Type B pancreatic cell (in vitro differentiated cells): ENCODE measurements around the gene RPL12. TPM values are rescaled to one million over a fixed set of nuclear protein-coding genes. Genes with fewer than 3 reads are reported as not detected.

Experiments used
- DNase-seq: peaks from one replicate; pipeline ENCODE4 v3.0.0; 2021; ENCODE audit warnings: mixed read lengths; ENCODE audit not compliant: unreplicated experiment; ENCODE audit errors: extremely low spot score
- H3K27ac Mint-ChIP-seq: 2 replicates; pipeline ENCODE4 v1.8.0; 2021; ENCODE audit warnings: mild to moderate bottlenecking, mixed read lengths
- H3K27me3 Mint-ChIP-seq: 2 replicates; pipeline ENCODE4 v1.8.0; 2021; ENCODE audit warnings: mixed read lengths
- H3K36me3 Mint-ChIP-seq: 2 replicates; pipeline ENCODE4 v1.8.0; 2021; ENCODE audit warnings: mixed read lengths
- H3K4me1 Mint-ChIP-seq: one replicate; pipeline ENCODE4 v1.8.0; 2021; ENCODE audit warnings: mixed read lengths; ENCODE audit not compliant: unreplicated experiment
- H3K4me3 Mint-ChIP-seq: 2 replicates; pipeline ENCODE4 v1.8.0; 2021; ENCODE audit warnings: mild to moderate bottlenecking, mixed read lengths
- H3K9me3 Mint-ChIP-seq: 2 replicates; pipeline ENCODE4 v1.8.0; 2021; ENCODE audit warnings: mixed read lengths
- total RNA-seq: library from RNA; stranded (reverse); gene quantifications from 2 replicates; pipeline ENCODE4 v1.2.1, GENCODE V29; 2021; ENCODE audit warnings: low replicate concordance
- TF ChIP-seq, protein P1 (sequence below): fragments of 200-600 bp; sonication (generic); conservative IDR thresholded peaks from 2 replicates; pipeline ENCODE4 v1.5.0; 2021; ENCODE audit warnings: antibody characterized with exemption, mild to moderate bottlenecking

RPL12 gene
- total RNA-seq, 1 donor from 2014 or later: 1,238 TPM

DNA sequence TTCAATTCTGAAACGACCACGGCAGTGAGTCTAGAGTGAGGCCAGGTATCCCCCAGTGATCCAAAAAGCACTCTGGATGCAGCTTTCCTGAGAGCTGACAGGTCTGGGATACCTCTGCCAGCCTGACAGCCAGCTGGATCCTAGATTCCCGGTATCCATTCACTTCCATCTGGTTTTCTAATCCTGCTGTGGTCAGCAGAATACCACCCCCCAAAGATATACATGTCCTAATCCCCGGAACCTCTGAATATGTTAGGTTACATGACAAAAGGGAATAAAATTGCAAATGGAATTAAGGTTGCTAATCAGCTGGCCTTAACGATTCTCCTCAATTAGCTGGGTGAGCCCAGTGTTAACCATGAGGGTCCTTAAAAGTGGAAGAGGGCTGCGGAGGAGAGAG is 28.4 kb downstream of the RPL12 start:
- Mint-ChIP-seq H3K9me3 (no peaks in the 10 kb centered on the region), H3K4me1 (peaks cover 35% of the 10 kb centered on the region), H3K27ac (peak overlapping the region; percentile 97), H3K27me3 (no peaks in the 10 kb centered on the region), H3K4me3 (peak overlapping the region; percentile 98), H3K36me3 (no peaks in the 10 kb centered on the region)
- DNase-seq: no peak
- TF ChIP-seq, protein P1, sequence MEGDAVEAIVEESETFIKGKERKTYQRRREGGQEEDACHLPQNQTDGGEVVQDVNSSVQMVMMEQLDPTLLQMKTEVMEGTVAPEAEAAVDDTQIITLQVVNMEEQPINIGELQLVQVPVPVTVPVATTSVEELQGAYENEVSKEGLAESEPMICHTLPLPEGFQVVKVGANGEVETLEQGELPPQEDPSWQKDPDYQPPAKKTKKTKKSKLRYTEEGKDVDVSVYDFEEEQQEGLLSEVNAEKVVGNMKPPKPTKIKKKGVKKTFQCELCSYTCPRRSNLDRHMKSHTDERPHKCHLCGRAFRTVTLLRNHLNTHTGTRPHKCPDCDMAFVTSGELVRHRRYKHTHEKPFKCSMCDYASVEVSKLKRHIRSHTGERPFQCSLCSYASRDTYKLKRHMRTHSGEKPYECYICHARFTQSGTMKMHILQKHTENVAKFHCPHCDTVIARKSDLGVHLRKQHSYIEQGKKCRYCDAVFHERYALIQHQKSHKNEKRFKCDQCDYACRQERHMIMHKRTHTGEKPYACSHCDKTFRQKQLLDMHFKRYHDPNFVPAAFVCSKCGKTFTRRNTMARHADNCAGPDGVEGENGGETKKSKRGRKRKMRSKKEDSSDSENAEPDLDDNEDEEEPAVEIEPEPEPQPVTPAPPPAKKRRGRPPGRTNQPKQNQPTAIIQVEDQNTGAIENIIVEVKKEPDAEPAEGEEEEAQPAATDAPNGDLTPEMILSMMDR: no peak

DNA sequence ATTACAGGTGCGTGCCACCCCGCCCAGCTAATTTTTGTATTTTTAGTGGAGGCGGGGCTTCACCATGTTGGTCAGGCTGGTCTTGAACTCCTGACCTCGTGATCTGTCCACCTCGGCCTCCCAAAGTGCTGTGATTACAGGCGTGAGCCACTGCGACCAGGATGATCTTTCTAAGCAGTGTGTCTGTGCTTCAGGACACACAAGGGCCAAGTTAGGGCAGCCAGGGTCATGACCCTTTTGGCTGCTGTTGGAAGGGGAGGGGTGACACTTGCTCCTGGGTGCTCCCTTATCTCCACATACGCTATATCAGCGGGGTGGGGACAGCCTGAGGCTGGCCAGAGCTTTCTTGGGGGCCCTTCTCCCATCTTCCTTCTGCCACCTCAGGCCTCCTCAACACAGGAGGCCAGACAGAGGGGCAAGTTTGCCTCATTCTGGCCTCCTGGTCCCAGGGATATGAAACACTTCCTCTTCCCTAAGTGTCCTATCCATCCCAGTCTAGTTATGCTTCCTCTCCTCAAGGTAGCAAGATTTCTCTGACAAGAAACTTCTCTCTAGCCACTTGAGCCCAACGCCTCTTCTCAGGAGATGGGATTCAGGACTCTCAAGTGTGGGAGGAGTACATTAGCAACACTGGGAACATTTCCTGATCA is 28.9 kb downstream of the RPL12 start:
- Mint-ChIP-seq H3K9me3 (no peaks in the 10 kb centered on the region), H3K4me1 (peaks cover 35% of the 10 kb centered on the region), H3K4me3 (peak overlapping the region; percentile 98), H3K27me3 (no peaks in the 10 kb centered on the region), H3K36me3 (no peaks in the 10 kb centered on the region), H3K27ac (peak overlapping the region; percentile 97)
- TF ChIP-seq, protein P1: no peak
- DNase-seq: no peak

DNA sequence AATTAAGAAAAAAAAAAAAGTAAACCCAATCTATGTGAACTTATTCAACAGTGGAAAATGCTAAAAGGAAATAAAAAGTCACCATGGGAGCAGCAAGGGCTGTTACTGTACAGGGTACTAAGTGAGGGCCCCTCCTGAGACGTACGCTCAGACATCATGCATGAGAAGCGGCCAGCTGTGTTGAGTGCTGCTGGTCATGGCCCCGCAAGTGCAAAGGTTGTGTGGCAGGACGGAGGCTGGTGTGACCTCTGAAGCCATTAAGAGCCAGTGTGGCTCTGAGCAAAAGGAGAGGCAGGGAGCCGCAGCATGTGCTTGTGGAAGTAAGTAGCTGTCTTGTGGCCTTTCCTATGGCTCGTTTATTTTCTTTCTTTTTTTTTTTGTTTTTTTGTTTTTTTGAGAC is 30.1 kb downstream of the RPL12 start:
- Mint-ChIP-seq H3K27me3 (no peaks in the 10 kb centered on the region), H3K4me1 (peaks cover 29% of the 10 kb centered on the region), H3K9me3 (no peaks in the 10 kb centered on the region), H3K4me3 (peak overlapping the region; percentile 51), H3K36me3 (no peaks in the 10 kb centered on the region), H3K27ac (no peak overlapping the region)
- DNase-seq: no peak
- TF ChIP-seq, protein P1: no peak

DNA sequence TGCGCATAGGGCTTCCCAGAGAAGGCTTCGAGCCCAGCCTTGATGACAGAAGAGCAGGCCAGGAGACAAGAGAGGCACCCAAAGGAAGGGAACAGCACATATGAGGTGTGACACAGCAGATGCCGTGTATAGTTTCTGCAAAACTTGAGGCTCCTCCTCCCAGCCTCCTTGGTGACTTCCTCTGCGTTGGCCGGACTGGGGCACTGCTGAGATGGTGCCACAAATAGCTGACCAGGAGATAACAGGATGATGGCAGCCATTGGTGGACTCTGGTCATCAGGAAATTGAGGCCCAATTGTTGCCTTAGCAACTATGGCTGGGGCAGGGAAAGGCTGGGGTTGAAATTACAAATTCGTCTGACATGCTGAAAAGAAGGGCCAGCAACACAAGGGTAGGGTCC is 31.9 kb downstream of the RPL12 start:
- Mint-ChIP-seq H3K4me3 (peak overlapping the region; percentile 59), H3K9me3 (no peaks in the 10 kb centered on the region), H3K27me3 (no peaks in the 10 kb centered on the region), H3K36me3 (peaks cover 6% of the 10 kb centered on the region), H3K4me1 (peaks cover 27% of the 10 kb centered on the region), H3K27ac (peak overlapping the region; percentile 85)
- TF ChIP-seq, protein P1: no peak
- DNase-seq: no peak

DNA sequence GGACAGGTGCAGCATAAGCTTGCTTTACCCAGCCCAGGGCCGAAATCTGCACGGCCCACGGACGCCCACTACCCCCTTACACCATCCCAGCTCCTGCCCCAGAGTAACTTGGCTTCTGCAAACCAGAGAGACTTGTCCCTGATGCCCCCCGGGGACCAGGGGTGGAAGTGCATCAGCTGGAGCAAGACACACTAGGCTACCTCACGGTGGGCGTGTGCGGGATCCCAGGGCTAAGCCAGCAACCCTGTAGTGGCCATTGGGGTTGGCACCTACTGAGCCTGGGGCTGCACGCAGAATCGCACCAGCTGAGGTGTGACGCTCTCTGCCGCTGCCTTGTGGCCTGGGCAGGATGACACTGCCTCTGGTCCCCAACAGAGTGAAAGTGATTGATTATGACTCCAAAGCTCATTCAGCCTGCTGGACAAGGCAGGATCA is 33.2 kb downstream of the RPL12 start:
- Mint-ChIP-seq H3K4me3 (peak overlapping the region; percentile 45), H3K27me3 (no peaks in the 10 kb centered on the region), H3K27ac (peak overlapping the region; percentile 85), H3K4me1 (peaks cover 19% of the 10 kb centered on the region), H3K9me3 (no peaks in the 10 kb centered on the region), H3K36me3 (peaks cover 14% of the 10 kb centered on the region)
- no peak for DNase-seq
- TF ChIP-seq, protein P1: peak; percentile 42
